Fibroblast of skin of left biceps (primary cell): ENCODE data around the gene C1GALT1.

Source experiments
- DNase-seq, 2 experiments: peaks; one replicate each; pipeline ENCODE4 v3.0.0-alpha.2; 2013; ENCODE audit warnings: low read depth in 2 of 2

The C1GALT1 gene

GRCh38 chr7:7201578-7202374 lies 19.4 kb downstream of the C1GALT1 start:
- no peak for DNase-seq

DNA sequence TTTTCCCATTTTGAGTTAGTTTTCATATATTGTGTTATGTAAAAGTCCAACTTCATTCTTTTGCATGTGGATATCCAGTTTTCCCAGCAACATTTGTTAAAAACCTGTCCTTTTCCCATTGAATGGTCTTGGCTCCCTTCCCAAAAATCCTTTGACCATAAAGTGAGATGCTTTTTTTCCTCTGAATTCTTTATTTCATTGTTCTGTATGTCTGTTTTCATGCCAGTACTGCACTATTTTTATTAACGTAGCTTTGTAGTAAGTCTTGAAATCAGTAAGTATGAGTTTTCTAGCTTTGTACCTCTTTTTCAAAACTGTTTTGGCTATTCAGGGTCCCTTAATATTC lies 20.0 kb downstream of the C1GALT1 start:
- DNase-seq = no peak

- DNase-seq = no peak
Measured at GRCh38 chr7:7203813-7204575, 21.6 kb downstream of the C1GALT1 start.

- no peak for DNase-seq
Measured at GRCh38 chr7:7207876-7208275, 25.5 kb downstream of the C1GALT1 start.

DNA sequence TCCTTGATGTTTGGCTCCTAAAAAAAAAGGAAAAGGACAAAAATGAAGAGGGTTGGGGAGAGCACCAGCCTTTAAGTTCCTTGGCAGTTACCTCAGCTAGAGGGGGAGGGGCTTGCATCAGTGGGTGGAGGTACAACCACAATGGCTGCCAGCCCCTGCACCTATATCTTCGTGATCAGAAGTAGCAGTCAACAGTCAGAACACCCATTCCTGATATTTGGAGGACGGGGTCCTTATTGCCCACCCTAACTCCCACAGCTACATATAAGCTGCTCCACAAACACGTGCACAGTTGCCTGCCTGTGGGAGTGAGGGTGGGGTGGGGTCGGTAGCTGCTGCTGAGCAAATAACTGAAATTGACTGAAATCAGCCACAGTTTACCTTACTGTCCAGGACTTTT lies 26.2 kb downstream of the C1GALT1 start:
- no peak for DNase-seq

GRCh38 chr7:7209412-7210050 lies 27.2 kb downstream of the C1GALT1 start:
- no peak for DNase-seq

GRCh38 chr7:7210475-7211237 lies 28.3 kb downstream of the C1GALT1 start:
- DNase-seq = no peak

GRCh38 chr7:7212612-7213011 lies 30.3 kb downstream of the C1GALT1 start:
- DNase-seq = no peak

GRCh38 chr7:7214398-7215347 lies 32.3 kb downstream of the C1GALT1 start:
- DNase-seq = no peak

GRCh38 chr7:7216279-7216678 lies 33.9 kb downstream of the C1GALT1 start:
- DNase-seq = no peak

DNA sequence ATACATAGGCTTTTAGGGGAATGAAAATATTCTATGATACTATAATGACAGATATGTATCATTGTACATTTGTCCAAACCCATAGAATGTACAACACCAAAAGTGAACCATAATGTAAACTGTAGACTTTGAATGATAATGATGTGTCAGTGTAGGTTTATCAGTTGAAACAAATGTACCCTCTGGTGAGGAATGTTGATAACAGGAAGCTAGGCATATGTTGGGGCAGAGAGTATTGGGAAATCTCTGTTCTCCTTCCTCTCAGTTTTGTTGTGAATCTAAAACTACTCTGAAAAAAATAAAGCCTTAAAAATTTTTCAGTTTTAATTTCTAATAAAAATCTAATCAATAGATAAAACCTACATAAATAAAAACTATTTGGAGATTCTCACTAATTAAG lies 36.9 kb downstream of the C1GALT1 start:
- no peak for DNase-seq

DNA sequence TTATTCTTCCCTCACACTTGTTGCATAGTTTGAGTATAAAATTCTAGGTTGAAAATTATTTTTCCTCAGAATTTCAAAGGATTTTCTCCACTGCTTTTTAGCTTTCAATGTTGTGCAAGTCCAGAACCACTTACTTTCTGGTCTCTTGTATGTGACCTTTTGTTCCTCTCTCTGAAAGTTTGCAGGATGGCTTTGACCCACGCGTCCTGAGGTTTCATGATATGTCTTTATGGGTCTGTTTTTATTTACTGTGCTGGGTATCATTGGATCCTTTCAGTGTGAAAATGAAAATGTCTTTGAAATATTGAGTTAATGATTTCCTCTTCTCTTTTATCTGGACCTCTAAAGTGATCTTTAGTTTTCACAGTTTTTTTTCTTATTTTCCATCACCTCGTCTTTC lies 38.5 kb downstream of the C1GALT1 start:
- no peak for DNase-seq

DNA sequence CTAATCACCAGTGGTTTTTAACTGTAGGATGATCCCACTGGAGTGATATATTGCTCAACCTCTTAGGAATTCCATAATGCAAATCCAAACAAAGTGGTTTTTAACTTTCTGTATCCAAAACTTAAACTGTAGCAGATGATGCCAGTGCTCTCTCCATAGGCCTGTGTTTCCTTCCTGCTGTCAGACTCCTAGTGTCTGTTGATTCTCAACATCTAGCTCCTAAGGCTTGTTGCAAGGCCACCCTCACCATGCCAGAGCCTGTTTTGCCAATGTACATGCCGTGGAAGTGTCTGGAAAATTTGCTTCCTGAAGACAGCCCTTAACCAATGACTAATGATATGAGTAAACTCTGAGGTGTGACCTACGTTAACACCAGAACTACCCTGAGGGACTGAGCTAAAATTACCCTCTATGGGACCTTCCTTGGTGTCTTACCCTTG lies 39.3 kb downstream of the C1GALT1 start:
- DNase-seq = peak; percentile 63 to 64

DNA sequence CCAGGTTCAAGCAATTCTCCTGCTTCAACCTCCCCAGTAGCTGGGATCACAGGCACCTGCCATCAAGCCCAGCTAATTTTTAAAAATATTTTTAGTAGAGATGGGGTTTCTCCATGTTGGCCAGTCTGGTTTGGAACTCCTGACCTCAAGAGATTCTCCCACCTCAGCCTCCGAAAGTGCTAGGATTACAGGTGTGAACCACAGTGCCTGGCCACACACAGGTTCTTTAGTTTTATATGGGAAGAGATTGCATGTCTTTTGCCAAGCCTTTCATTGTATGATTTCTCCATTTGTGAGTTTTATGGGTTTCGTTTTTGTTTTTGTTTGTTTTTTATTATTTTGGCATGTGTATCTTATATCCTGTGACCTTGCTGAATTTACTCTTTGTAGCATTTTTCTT lies 40.9 kb downstream of the C1GALT1 start:
- no peak for DNase-seq

GRCh38 chr7:7226407-7226806 lies 44.1 kb downstream of the C1GALT1 start:
- no peak for DNase-seq

DNA sequence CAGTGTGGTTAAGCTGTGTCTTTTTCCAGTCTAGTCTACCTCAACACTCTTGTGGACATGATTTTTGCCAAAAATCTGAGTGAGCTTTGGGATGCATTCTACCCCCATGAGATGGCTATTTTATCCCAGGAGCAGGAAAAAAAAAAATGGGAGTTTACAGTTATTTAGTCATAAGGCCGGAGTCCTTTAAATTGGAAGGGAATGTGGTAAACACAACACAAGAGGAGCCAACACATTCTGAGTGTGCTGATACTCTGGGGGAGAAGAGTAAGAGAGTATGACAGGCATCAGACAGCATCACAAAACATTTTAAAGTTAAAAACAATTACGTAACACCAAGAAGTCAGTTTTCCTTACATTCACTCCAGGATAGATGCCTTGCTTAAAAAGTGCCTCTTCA lies 46.1 kb downstream of the C1GALT1 start:
- no peak for DNase-seq

- DNase-seq = no peak
Measured at GRCh38 chr7:7228967-7229366, 46.6 kb downstream of the C1GALT1 start.

DNA sequence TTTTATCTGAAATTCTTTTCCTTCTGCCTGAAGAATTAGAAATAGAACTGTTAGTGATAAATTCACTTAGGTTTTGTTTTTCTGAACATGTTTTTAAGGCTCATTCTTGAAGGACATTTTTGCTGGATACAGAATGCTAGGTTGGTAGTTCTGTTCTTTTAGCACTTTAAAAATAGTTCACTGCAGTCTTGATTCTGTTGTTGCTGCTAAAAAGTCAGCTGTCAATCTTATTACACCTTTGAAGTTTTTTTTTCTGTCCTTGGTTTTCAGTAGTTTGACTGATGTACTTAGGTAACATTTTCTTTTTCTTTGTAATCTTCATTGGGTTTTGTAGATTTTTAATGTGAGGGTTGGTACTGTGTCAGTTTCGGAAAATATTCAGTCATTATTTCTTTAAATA lies 48.7 kb downstream of the C1GALT1 start:
- DNase-seq = no peak

- DNase-seq = no peak
Measured at GRCh38 chr7:7231865-7232264, 49.5 kb downstream of the C1GALT1 start.

DNA sequence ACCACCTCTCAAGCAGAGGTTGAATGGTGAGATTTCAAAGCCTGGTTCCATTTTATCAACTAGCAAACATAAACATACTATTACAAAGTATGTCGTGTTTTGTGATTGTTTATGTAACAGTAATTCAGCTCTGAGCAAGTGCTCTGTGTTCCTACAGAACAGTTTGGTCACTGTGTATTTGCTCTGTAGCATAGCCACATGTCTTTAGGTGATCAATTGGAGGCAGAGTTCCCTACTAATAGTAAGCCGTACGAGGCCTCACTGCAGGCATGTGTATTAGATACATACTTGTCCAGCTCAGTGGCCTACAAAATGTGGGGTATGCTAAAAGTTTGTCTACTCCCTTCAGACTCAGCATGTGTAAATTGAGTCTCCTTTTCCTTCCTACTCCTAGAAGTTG lies 53.0 kb downstream of the C1GALT1 start:
- DNase-seq = no peak

DNA sequence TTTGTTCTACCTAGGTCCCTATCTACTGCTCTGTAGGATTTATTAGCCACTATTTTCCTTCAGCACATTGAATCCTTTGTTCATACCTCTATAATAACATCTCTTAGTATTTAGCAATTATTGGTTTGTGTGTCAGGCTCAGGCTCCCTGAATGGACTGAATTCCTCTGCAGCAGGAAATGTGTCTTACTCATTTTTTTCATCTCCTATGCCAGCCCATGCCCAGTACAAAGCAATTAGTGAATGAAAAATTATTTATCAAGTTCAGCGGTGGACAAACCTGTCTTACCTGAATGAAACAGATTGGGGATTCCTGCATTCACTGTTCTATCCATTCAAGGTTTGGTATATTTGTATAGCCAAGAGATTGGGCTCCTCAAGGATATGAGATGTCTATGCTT lies 53.7 kb downstream of the C1GALT1 start:
- no peak for DNase-seq
